ENCODE measurements around the gene CTPS2. TPM values are rescaled to one million over a fixed set of nuclear protein-coding genes. Genes with fewer than 3 reads are reported as not detected.
"Not testable (repeated sequence)": the region's sequence is repeated elsewhere in the genome, so short reads cannot be mapped to it uniquely, and the experiment has no call there.

CTPS2 gene
- total RNA-seq, 1 experiment from 2014 or later, result 3.8 TPM

DNA sequence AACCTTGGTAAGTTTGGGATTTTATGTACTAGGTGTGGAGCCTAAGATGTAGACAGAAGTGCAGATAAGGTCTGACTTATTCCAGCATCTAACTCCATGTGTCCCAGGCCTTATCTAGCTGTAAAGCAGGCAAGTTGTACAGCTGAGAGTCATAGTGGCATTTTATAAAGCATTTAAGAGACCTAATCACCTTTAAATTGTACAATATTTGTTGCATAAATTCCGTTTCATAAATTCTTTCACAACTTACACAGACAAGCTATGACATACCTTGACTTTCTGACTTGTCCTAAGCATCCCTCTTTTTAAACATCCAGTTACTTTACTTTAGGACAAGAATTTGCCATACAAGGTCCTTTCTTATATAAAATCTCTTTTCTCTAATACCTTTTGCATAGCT lies 18.0 kb upstream of the CTPS2 start:
- TF ChIP-seq, protein P1, sequence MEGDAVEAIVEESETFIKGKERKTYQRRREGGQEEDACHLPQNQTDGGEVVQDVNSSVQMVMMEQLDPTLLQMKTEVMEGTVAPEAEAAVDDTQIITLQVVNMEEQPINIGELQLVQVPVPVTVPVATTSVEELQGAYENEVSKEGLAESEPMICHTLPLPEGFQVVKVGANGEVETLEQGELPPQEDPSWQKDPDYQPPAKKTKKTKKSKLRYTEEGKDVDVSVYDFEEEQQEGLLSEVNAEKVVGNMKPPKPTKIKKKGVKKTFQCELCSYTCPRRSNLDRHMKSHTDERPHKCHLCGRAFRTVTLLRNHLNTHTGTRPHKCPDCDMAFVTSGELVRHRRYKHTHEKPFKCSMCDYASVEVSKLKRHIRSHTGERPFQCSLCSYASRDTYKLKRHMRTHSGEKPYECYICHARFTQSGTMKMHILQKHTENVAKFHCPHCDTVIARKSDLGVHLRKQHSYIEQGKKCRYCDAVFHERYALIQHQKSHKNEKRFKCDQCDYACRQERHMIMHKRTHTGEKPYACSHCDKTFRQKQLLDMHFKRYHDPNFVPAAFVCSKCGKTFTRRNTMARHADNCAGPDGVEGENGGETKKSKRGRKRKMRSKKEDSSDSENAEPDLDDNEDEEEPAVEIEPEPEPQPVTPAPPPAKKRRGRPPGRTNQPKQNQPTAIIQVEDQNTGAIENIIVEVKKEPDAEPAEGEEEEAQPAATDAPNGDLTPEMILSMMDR (IDR thresholded peaks at IDR 0.05), result no peak
- no peak for TF ChIP-seq POLR2AphosphoS5 (IDR thresholded peaks at IDR 0.05; ENCODE audit: low read depth, low read length)
- no peak for TF ChIP-seq TCF7L2 (IDR thresholded peaks at IDR 0.05; ENCODE audit: low read depth, low read length)
- TF ChIP-seq, protein P2, sequence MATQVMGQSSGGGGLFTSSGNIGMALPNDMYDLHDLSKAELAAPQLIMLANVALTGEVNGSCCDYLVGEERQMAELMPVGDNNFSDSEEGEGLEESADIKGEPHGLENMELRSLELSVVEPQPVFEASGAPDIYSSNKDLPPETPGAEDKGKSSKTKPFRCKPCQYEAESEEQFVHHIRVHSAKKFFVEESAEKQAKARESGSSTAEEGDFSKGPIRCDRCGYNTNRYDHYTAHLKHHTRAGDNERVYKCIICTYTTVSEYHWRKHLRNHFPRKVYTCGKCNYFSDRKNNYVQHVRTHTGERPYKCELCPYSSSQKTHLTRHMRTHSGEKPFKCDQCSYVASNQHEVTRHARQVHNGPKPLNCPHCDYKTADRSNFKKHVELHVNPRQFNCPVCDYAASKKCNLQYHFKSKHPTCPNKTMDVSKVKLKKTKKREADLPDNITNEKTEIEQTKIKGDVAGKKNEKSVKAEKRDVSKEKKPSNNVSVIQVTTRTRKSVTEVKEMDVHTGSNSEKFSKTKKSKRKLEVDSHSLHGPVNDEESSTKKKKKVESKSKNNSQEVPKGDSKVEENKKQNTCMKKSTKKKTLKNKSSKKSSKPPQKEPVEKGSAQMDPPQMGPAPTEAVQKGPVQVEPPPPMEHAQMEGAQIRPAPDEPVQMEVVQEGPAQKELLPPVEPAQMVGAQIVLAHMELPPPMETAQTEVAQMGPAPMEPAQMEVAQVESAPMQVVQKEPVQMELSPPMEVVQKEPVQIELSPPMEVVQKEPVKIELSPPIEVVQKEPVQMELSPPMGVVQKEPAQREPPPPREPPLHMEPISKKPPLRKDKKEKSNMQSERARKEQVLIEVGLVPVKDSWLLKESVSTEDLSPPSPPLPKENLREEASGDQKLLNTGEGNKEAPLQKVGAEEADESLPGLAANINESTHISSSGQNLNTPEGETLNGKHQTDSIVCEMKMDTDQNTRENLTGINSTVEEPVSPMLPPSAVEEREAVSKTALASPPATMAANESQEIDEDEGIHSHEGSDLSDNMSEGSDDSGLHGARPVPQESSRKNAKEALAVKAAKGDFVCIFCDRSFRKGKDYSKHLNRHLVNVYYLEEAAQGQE (IDR thresholded peaks at IDR 0.05; ENCODE audit: insufficient read depth in 1 of 2, low read depth in 2 of 2, low read length in 1 of 2), result no peak
- no peak for TF ChIP-seq SIN3A (IDR thresholded peaks at IDR 0.05; ENCODE audit: borderline replicate concordance, insufficient read depth, low read depth, low read length)
- H3K4me3 ChIP-seq (ENCODE audit: low read depth in 2 of 2, low read length in 2 of 2), result no peak overlapping the region
- H3K4me1 ChIP-seq (ENCODE audit: control insufficient read depth, insufficient read depth, low read length), result no peaks in the 10 kb centered on the region
- ChIA-PET POLR2A (no interaction called here), CTCF (no interaction called here)
- H3K27ac ChIP-seq (ENCODE audit: low read length), result no peak overlapping the region
- H3K36me3 ChIP-seq (ENCODE audit: control insufficient read depth, insufficient read depth, low read length), result no peaks in the 10 kb centered on the region
- intact Hi-C loops (cut with micrococcal nuclease; ENCODE audit: unreplicated experiment) (no loop called here), in situ Hi-C loops (cut with HindIII; ENCODE audit: low pct_unique_long_range_greater_than_20kb, low sequenced_read_pairs) (no loop called here)
- H3K27me3 ChIP-seq (ENCODE audit: control insufficient read depth, insufficient read depth, low read length), result no peaks in the 10 kb centered on the region
- no TSS peak for BruUV-seq (replicated peaks)
- no peaks in the 10 kb centered on the region for H3K9me3 ChIP-seq (ENCODE audit: control insufficient read depth, insufficient read depth, low read depth, low read length)
- no peak for DNase-seq (ENCODE audit: low read depth, low spot score)
- ATAC-seq, result no peak

- in situ Hi-C loops (cut with HindIII; ENCODE audit: low pct_unique_long_range_greater_than_20kb, low sequenced_read_pairs), result no loop called here
- H3K36me3 ChIP-seq (ENCODE audit: control insufficient read depth, insufficient read depth, low read length), result no peaks in the 10 kb centered on the region
These were observed 15.2 kb upstream of the CTPS2 start for GRCh38 chrX:16727637-16728036.

DNA sequence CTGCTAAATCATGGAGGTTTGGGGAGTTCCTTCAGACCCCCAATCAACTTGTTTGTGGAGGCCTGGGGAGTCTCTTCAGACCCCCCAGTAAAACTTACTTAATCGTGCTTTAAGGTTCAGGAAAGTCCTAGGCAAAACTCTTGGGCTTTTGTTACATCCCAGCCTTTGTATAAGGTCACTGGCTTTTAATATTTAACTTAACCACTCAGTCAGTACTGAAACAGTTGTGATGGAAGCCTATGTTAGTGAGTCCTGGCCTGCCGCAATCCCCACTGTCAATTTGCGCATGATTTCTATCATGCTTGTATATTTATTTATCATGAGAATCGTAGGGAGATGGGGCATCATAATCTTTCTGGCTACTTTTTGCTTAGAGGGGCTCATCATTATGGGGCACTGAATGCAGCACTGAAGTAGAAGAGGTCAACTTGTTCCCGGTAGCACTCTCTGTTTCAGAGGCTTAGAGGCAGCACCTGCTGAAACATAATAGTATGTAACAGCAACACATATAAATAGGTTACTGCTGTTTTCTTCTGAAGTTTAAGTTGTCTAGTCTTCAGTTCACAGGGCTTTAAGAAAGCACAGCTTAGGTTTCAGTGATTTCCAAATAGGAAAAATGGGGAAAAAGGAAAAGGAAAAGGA lies 14.0 kb upstream of the CTPS2 start:
- in situ Hi-C loops (cut with HindIII; ENCODE audit: low pct_unique_long_range_greater_than_20kb, low sequenced_read_pairs); H3K4me3 ChIP-seq (ENCODE audit: low read depth in 2 of 2, low read length in 2 of 2); H3K9me3 ChIP-seq (ENCODE audit: control insufficient read depth, insufficient read depth, low read depth, low read length); intact Hi-C loops (cut with micrococcal nuclease; ENCODE audit: unreplicated experiment); ATAC-seq; H3K27ac ChIP-seq (ENCODE audit: low read length); H3K36me3 ChIP-seq (ENCODE audit: control insufficient read depth, insufficient read depth, low read length); DNase-seq (ENCODE audit: low read depth, low spot score); H3K4me1 ChIP-seq (ENCODE audit: control insufficient read depth, insufficient read depth, low read length); CTCF ChIA-PET; H3K27me3 ChIP-seq (ENCODE audit: control insufficient read depth, insufficient read depth, low read length); BruUV-seq (replicated peaks): not testable (repeated sequence)
- POLR2A ChIA-PET, result interaction anchor here (0.7 kb wide), 1 partner anchor 40 kb away, joined by 3 read pairs; no protein-coding TSS in a partner anchor

More at GRCh38 chrX:16727637-16728036, 15.2 kb upstream of the CTPS2 start:
- ATAC-seq (no peak), DNase-seq (ENCODE audit: low read depth, low spot score) (no peak)
- intact Hi-C loops (cut with micrococcal nuclease; ENCODE audit: unreplicated experiment), result no loop called here
- BruUV-seq (replicated peaks), result no TSS peak
- CTCF ChIA-PET, result no interaction called here
- Histone ChIP-seq H3K27ac (ENCODE audit: low read length) (no peak overlapping the region), H3K4me3 (ENCODE audit: low read depth in 2 of 2, low read length in 2 of 2) (no peak overlapping the region), H3K27me3 (ENCODE audit: control insufficient read depth, insufficient read depth, low read length) (no peaks in the 10 kb centered on the region), H3K9me3 (ENCODE audit: control insufficient read depth, insufficient read depth, low read depth, low read length) (no peaks in the 10 kb centered on the region), H3K4me1 (ENCODE audit: control insufficient read depth, insufficient read depth, low read length) (no peaks in the 10 kb centered on the region)
- POLR2A ChIA-PET, result interaction anchor here (0.7 kb wide), 1 partner anchor 10 kb away, joined by 6 read pairs; no protein-coding TSS in a partner anchor
- TF ChIP-seq, protein P2 (IDR thresholded peaks at IDR 0.05; ENCODE audit: insufficient read depth in 1 of 2, low read depth in 2 of 2, low read length in 1 of 2), result no peak
- TF ChIP-seq POLR2AphosphoS5 (IDR thresholded peaks at IDR 0.05; ENCODE audit: low read depth, low read length) (no peak), SIN3A (IDR thresholded peaks at IDR 0.05; ENCODE audit: borderline replicate concordance, insufficient read depth, low read depth, low read length) (no peak)
- TF ChIP-seq, protein P1 (IDR thresholded peaks at IDR 0.05), result no peak

Measured in Panc1 (cell line).